A549 (cell line): ENCODE data around the gene MGMT.

ENCODE experiments used
- CHD2 ChIP-seq: fragments of 150-350 bp; IDR thresholded peaks from 2 replicates; pipeline ENCODE4 v1.6.1; 2014; ENCODE audit warnings: low read length; ENCODE audit not compliant: partially characterized antibody
- E2F6 ChIP-seq: IDR thresholded peaks from 2 replicates; pipeline ENCODE4 v1.6.1; 2012; ENCODE audit warnings: low read depth, borderline replicate concordance
- PHF8 ChIP-seq: fragments of 200-600 bp; sonication (generic); IDR thresholded peaks from 2 replicates; pipeline ENCODE4 v1.6.1; 2016; ENCODE audit warnings: low read depth, mild to moderate bottlenecking, antibody characterized with exemption, moderate library complexity, borderline replicate concordance
- POLR2A ChIP-seq: IDR thresholded peaks from 2 replicates; pipeline ENCODE4 v1.6.1; 2012; ENCODE audit warnings: mild to moderate bottlenecking, low read length
- RAD21 ChIP-seq, 2 experiments: fragments of >200 bp in 1 of 2; sonication (Bioruptor Twin) in 1 of 2; formaldehyde crosslinking in 1 of 2; IDR thresholded peaks in 1 of 2; conservative IDR thresholded peaks in 1 of 2; 2 replicates in 1 of 2; 3 replicates in 1 of 2; pipeline ENCODE4 v1.6.1; 2012 to 2018; ENCODE audit warnings: inconsistent platforms in 1 of 2
- TF ChIP-seq, protein P1 (sequence below): IDR thresholded peaks from 2 replicates; pipeline ENCODE4 v1.6.1; 2012
- TF ChIP-seq, protein P2 (sequence below): fragments of 150-350 bp; IDR thresholded peaks from 2 replicates; pipeline ENCODE4 v1.6.1; 2014; ENCODE audit warnings: low read depth, mild to moderate bottlenecking, low read length
- TF ChIP-seq, protein P3 (sequence below): fragments of >200 bp; sonication (Bioruptor Twin); formaldehyde crosslinking; IDR thresholded peaks from 3 replicates; pipeline ENCODE4 v1.5.1; 2016

DNA sequence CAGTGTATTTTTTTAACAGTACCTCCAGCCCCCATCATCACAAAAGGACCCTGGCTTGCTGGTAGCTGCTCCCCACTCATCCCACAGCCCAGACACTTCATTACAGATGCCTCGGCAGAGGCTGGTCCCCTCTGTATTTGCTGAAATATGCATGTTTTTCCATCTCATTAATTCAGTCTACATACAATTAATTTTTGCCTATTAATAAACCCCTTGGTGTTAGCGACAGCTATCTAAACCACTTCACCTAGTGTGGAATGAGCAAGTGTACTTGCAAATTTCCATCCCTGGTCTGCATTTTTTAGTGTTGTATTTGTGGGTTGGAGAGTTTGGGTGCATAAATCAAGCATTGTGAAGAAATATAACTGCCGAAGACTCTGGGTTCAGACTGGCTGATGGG, 216.9 kb downstream of the MGMT start:
- no peak for TF ChIP-seq PHF8
- TF ChIP-seq, protein P1, sequence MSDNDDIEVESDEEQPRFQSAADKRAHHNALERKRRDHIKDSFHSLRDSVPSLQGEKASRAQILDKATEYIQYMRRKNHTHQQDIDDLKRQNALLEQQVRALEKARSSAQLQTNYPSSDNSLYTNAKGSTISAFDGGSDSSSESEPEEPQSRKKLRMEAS, result no peak
- no peak for TF ChIP-seq POLR2A
- TF ChIP-seq E2F6, result no peak
- TF ChIP-seq, protein P2, sequence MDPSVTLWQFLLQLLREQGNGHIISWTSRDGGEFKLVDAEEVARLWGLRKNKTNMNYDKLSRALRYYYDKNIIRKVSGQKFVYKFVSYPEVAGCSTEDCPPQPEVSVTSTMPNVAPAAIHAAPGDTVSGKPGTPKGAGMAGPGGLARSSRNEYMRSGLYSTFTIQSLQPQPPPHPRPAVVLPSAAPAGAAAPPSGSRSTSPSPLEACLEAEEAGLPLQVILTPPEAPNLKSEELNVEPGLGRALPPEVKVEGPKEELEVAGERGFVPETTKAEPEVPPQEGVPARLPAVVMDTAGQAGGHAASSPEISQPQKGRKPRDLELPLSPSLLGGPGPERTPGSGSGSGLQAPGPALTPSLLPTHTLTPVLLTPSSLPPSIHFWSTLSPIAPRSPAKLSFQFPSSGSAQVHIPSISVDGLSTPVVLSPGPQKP, result no peak
- TF ChIP-seq, protein P3, sequence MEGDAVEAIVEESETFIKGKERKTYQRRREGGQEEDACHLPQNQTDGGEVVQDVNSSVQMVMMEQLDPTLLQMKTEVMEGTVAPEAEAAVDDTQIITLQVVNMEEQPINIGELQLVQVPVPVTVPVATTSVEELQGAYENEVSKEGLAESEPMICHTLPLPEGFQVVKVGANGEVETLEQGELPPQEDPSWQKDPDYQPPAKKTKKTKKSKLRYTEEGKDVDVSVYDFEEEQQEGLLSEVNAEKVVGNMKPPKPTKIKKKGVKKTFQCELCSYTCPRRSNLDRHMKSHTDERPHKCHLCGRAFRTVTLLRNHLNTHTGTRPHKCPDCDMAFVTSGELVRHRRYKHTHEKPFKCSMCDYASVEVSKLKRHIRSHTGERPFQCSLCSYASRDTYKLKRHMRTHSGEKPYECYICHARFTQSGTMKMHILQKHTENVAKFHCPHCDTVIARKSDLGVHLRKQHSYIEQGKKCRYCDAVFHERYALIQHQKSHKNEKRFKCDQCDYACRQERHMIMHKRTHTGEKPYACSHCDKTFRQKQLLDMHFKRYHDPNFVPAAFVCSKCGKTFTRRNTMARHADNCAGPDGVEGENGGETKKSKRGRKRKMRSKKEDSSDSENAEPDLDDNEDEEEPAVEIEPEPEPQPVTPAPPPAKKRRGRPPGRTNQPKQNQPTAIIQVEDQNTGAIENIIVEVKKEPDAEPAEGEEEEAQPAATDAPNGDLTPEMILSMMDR, result no peak
- no peak for TF ChIP-seq RAD21 (conservative IDR thresholded peaks at IDR 0.05 in 1 of 2, IDR thresholded peaks at IDR 0.05 in 1 of 2)
- no peak for TF ChIP-seq CHD2
